GM19438 (cell line): ENCODE data around the gene SLC22A3.
"Not testable (repeated sequence)": the region's sequence is repeated elsewhere in the genome, so short reads cannot be mapped to it uniquely, and the experiment has no call there.

ENCODE experiments used
- ATAC-seq: cut with Tn5 transposase; IDR thresholded peaks from one replicate; pipeline ENCODE4 v1.9.1; 2021; ENCODE audit warnings: low read depth; ENCODE audit not compliant: unreplicated experiment

SLC22A3 gene

DNA sequence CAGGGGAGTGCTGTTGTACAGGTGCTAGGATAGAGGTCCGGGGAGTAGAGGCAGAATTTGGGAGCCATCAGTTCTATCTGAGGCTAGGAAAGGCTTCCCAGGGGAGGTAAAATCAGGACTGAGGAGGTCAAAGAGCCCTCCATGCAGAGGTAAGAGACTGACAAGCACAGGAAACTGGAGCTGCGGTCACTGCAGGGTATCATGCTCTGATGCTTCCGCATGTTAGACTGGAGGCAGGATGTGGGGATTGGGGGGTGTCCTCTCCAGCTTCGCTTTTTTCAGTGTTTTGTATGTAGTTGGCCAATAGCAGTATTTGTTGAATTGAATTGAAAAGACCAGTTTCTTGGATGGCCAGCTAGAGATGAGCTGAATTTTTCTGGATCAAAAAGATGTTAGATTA lies 87.8 kb downstream of the SLC22A3 start:
- ATAC-seq: no peak

DNA sequence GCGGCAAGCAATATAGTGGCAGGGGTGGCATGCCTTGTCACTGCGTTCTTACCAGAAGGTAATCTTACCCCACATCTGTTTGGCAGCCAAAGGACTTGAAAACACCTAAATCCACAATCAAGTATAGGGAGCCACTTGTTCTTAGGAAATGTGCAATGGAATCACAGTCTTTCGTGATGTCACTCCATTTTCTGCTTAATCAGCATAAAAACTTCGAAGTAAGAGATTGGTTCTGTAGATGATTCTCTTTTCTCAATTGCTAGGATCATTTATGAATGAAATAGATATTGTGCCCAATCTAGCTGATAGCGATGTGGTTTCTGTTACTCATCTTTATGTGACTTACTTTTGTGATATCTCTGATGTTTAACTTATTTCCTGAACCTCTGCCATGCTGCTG lies 89.0 kb downstream of the SLC22A3 start:
- ATAC-seq: no peak

DNA sequence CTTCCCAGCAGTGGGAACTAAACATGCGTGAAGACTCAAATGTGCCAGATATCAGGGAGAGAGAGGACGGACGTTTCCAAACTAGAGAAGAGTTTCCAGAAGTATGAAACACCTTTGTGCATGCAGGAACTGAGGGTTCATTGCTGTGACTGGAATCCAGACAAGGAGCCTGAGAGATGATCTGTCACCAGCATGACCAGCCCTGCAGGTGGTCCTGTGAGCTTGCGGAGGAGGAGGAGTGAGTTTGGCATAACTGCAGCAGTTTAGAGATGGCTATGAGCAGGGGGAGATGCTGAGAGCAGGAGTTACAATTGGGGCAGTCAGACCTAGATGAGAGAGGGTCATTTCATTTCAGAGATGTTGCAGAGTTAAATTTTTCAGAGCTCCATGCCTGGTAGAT lies 89.6 kb downstream of the SLC22A3 start:
- no peak for ATAC-seq

DNA sequence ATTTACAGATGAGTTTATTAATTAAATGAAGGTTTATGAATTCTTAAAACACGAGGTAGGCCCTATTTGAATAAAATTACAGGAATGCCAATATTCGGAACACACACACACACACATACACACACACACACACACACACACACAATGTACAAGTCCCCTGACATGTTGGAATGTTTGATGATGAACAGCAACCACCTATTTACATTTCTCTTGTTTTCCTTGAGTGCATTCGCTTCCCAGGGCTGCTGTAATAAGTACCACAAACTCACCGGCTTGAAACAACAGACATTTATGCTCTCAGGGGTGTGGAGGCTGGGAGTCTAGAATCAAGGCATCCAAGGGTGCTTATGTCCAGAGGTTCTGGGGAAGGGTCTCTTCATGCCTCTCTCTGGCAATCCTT lies 90.3 kb downstream of the SLC22A3 start:
- no peak for ATAC-seq

DNA sequence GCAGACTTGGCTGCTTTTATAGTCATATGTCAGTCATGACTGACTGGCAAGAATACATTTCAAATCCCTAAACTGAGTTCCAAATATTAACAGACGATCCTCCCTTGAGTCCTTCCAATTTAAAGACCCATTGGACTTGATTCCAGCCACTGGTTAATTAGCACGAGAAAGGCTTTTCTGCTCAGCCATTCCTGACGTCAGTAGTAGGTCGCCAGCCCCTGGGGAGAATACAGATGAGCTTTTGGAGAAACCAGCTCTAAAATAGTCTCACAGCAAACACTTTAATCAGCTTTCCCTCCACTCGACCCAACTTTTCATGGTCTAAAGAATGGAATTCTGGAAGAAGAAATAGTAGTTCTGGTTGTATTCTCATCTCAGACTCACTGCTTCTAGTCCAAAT lies 91.6 kb downstream of the SLC22A3 start:
- ATAC-seq: no peak

DNA sequence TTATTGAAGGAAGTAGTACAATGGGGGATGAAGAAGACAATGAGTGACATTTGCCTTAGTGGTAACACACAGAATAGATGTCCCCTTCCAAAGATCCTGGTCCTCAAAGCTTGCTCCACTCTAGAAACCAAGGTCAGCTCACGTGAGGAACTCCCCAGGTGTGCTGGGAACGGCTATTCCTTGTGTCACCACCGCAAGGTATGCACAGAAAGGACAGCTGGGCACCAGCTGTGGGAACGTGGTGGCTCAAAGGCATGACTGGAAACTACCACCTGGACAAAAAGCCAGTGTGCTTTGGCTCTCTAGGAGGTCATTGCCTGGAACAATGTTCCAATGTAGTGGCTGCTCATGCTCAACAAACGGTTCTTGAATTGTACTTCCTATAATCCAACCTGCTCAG lies 94.0 kb downstream of the SLC22A3 start:
- ATAC-seq: no peak

DNA sequence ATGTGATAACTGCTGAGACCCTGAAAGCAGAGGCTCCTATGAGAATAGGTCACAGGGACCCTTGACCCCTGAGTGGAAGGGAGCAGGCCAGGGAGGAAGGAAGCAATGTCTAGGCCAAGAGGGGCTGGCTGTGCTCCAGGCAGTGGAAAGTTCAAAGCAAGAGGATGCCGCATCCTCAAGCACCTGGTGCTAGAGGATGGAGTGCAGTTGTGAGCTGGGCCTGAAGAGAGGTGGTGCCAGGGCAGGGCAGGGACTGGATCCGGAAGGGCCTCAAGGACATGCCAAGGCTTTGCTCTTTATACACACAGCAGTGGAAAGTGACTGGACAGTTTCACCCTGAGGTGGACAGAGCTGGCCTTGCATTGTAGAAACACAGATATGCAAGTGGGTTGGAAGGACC lies 97.0 kb downstream of the SLC22A3 start:
- ATAC-seq: no peak

DNA sequence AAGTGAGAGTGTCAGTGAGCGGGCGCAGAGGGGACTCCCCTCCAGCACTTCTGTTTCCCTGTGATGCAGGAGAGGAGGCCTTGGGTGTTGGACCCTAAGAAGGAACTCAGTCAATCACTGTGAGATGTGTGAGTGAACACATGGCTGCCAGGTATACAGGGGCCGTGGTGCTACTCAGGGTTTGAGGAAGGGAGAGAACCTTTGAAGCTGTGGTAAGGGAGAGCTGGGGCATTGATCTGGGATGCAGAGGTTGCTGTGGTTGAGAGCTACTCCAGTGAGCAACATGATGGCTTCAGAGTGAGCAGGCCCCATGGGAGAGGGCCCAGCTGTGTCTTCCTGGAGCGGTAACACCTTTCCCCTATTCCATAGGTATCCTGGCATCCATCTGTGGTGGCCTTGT lies 99.2 kb downstream of the SLC22A3 start:
- no peak for ATAC-seq

DNA sequence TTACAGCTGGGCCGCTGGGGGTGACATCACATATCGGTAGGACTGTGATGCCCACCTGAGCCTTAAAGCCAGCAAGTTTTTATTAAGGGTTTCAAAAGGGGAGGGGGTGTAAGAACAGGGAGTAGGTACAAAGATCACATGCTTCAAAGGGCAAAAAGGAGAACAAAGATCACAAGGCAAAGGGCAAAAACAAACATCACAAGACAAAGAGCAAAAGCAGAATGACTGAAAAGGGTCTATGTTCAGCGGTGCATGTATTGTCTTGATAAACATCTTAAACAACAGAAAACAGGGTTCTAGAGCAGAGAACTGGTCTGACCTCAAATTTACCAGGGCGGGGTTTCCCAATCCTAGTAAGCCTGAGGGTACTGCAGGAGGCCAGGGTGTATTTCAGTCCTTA lies 101.6 kb downstream of the SLC22A3 start:
- ATAC-seq: not testable (repeated sequence)

DNA sequence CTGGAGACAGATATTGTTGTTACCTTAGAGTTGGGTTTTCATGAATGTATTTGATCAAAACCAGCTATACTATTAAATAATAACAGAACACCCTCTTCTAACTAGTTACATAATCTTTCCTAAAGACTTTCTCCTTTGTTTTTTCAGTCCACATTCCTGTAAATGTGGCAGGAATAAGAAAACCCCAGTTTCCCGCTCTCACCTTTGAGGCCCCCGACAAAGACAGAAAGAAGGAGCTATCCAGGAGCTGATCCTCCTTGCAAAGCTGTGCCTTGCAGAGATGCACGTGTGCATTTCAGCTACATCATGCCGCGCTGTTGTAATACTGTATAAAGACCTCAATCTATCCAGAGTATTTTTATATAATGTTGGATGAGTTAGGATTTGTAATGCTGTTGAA lies 102.7 kb downstream of the SLC22A3 start:
- no peak for ATAC-seq

DNA sequence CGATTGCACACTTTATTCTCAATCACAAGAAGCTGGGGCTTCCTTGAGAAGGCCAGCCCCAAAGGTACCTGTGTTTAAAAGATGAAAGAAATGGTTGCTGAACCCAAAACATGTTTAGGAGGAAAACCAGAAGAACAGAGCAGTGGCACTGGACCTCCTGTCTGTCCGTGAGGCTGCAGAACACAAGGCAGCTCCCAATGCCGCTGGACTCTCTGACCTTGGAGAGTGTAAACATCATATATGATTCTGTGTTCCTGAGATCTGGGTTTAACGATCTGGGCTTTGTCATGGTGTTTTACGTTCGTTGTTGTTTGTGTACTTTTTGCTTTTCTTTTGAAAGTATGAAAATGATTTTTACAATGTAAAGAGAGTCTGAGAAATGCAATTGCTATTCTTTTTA lies 106.1 kb downstream of the SLC22A3 start:
- ATAC-seq: no peak

DNA sequence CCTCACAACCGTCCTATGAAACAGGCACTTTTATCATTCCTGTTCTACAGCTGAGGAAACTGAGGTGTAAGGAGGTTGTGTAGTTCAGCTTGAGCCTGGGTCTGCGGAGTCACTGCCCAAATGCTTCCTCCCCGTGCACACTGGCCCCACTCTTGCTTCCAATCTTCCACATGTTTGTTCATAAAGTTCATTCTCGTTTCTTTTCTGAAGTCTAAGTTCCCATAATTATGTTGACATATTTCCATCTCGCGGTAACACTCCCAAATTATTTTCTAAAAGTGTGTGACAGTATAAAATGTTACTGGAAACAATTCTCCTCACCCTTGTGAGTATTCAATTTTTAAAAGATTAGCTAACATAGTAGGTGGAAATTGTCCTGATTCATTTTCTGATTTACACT lies 106.9 kb downstream of the SLC22A3 start:
- no peak for ATAC-seq

DNA sequence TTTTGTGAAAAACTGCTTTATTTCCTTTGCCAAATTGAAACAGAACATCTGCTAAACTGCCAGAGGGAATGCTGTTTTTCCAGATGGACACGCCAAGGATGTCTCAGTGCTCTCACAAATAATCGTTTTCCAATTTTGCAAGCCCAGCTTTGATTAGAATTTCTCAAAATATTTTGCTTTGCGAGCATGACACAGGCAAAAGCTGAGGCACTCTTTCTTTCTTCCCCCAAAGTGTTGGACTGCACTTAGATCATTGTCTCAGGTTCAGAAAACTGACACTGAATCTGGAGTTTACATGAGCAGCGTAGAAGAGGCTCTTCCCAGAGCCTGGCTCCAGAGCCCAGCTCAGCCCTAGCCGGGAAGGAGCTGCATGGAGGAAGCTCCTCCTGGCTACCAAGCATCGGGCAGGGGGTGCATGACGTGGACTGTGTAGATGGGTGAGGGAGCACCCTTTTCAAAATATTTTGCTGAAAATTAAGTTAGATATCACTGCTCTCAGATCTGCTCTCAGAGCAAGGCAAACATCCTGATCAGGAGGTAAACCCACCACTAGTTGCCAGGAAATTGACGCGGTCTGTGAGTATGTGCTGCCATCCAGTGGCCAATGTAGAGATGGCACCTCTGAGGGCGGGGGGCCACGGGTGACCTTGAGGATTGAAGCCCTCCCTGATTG lies 107.5 kb downstream of the SLC22A3 start:
- peak; percentile 90 for ATAC-seq

DNA sequence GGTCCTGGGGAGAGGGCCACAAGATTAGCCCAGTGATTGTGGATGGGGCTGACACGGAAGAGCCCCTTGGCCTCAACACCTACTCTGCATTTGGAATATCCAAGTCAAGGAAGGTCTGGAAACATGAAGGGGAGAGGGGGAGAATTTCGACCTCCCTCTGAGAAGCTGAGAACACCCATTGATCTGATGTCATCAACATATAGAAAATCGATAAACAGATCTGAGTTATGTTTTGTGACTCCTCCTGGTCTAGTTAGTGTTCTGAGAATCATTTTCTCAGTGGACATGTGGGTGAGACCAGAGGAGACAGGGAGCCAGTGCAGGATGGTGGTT lies 108.0 kb downstream of the SLC22A3 start:
- ATAC-seq: no peak

DNA sequence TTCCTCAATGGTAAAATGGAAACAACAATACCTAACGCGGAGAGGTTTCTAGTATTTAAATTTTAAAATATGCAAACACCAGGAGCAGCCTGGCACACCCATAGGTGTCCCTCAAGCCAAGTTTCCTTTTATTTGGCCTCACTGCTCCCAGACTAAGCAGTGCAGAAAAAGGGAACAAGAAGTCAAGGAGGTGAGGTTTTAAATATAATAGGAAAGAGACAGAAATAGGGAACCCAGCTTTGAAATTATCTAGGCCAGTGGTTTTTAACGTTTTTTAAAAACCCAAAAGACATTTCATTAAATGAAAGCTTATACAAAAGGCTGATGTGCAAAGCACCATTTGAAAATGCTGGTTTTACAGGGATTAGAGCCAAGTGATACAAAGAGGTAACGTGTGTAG lies 109.6 kb downstream of the SLC22A3 start:
- ATAC-seq: no peak

DNA sequence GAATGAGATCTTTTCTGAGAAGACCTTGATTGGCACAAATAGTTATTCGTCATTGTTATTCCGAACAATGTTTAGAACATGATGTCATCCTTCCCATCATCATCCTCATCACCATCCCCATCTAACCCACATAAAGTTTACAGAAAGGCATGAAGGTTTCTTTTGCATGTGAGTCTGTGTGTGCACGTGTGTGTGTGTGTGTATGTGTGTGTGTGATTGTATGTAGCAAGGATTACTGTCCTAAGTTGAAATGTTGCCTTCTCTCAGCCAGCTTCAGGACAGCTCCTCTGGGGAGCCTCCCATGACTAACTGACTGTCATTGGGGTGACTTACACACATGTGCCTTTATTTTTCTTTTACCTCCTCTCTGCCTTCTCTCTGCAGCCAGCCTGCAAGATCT lies 113.5 kb downstream of the SLC22A3 start:
- no peak for ATAC-seq

DNA sequence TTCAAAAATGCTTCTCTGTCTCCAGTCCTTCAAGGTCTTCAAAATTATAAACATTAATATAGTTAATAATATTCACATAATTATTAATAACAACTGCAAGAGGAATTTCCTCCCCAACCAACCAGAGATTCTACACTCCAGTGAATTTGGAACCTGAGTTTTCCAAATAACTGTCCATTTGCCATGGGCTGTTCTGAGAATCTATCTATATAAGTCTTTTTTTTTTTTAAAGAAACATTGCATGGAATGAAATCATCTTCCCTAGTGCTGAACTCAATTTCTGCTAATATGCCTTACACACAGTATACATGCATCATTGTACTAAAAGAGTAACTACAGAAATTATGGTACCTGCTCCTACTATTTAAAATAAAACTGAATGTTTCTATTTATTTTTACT lies 113.9 kb downstream of the SLC22A3 start:
- peak; percentile 7 for ATAC-seq

DNA sequence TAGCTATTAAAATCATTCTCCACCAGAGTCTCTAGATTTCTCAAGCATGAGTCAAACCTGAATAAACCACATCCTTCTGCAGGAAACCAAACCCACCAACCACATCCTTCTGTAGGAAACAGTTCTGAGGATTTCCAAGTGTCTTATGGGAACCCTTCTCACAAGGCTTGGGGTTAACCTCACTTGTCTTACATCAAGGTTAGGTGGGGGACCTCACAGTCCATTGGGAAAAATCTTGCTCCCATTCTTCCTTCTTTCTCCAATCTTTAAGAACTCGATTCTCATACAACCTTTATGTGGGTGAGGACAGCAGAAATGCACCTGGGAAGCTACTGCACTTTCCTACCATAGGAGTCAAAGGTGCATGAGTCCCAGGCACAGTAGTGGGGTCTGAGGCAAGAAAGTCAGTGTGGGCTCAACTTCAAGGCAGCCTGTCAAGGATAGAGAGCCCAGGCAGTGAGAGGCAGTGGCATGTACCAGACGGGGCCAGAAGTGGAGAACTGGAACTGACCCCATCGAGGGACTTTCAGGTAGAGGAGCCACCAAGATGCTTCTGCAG lies 114.5 kb downstream of the SLC22A3 start:
- peak; percentile 99 for ATAC-seq

DNA sequence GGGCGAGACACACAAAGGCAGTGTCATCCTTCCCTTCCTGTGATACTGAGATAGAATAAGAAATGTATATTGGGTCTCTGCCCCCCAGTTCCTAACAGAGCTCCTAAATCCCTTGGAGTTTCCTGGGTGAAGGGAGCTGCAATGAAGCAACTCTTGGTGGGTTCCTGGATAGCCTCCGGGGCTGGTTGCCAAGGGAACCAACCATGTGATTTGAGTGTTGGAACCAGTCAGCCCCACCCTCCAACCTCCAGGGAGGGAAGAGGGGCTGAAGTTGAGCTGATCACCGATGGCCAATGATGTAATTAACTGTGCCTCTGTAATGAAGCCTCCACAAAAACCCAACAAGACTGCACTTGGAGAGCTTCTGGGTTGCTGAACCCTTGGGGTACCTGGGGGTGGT lies 116.6 kb downstream of the SLC22A3 start:
- no peak for ATAC-seq

DNA sequence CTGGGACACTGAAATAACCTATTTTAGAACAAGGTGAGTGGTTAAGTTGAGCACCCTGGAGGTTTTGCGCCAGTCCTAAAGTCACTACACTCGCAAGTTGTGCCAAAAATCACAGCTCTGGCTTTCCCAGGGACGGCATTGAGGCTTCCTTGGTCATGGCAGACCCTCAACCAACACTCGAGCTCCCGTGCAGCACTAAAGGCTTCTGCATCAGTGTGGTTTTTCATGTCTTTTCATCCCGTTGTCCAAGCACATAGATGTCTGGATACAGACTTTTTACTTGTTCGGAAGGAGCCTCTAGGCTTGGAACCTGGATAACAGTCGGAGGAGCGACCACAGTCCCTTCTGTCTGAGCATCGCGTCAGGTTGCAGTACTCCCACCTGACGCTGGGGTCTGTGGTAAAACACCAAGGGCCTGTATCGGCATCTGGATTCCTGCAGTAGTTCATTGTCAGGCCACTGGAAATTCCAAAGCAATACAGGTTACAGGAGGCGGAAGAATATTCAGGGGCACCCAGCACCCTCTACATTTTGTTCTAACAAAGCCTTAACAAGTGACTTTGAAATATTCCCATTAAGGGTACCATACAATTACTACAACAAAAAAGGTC lies 119.2 kb downstream of the SLC22A3 start:
- not testable (repeated sequence) for ATAC-seq

DNA sequence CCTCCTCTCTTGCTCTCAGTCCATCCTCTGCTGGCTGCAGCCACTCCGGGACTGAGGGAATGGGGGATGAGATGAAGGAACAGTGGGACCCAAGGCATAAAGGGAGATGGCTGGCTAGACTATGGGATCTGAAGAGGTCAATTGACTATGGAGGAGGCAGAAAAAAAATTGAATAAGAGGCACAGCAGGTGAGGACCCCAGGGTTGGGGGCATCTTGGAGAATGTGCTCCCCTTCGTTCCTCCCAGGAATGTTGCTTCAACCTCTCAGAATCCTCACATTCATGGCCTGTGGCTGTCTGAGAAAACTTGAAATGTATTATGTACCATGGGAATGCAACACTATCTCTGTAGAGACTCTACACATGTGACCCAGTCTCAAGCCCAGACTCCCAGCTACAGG lies 121.0 kb downstream of the SLC22A3 start:
- ATAC-seq: no peak

DNA sequence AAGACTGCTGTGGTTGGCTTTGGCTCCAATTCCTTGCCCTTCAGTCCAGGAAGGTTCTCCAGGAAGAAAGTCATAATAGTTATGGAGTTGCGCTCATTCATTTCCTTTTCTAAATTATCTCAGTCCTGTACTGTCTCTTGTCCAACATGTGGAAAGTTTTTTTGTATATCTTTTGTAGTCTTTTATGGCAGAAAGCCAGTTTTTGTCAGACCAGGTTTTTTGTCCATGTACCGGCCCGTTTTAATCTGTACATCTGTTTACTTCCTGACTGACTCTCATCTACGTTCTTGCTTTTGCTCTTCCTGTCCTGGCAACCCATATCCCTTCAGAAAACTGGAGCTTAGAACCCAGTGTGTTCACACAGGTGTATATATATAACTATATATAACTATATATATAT lies 127.9 kb downstream of the SLC22A3 start:
- not testable (repeated sequence) for ATAC-seq
